SH-SY5Y (cell line): ENCODE results near the gene ACTA1.

Source experiments
- GATA2 ChIP-seq: IDR thresholded peaks from 2 replicates; pipeline ENCODE4 v1.6.1; 2011; ENCODE audit warnings: mild to moderate bottlenecking, low read depth, low read length
- GATA3 ChIP-seq: IDR thresholded peaks from 2 replicates; pipeline ENCODE4 v1.6.1; 2011; ENCODE audit warnings: low read depth, mild to moderate bottlenecking, low read length, moderate library complexity

Gene ACTA1

DNA sequence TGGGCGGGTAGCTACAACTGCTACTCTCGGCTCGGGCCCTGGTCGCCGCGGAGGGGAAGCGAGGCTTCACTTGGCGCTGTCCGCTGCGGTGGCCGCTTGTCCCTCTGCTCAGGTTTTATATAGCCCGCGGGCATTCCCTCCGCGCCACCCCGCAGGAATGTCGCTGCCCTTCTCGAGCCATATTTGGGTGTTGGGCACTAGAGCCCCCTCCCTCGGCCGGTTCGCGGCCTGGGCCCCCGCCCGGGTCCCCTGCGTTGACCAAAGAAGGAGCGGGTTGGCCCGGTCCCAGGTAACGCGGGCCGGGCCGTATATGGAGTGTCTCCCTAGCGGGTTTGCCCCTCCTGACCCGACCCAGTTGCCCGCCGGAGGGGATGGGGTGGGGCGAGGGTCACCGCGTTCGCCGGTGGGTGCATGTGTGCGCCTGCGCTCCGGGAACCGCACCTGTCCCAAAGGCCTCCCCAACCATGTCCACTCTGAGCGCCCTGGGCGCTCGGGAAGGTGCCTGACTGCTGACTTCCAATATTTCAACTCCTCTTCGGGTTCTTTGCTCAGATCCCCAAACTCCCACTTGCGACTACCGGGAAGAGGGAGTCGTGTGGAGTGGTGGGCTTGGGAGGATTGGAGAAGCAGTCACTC lies at the start of gene ACTA1:
ACTA1 (minus strand) TSS at position 90 of the 636 bp plus-strand sequence. CDS start 979 bp downstream, outside the sequence.
- TF ChIP-seq GATA2 (no peak), GATA3 (no peak)

DNA sequence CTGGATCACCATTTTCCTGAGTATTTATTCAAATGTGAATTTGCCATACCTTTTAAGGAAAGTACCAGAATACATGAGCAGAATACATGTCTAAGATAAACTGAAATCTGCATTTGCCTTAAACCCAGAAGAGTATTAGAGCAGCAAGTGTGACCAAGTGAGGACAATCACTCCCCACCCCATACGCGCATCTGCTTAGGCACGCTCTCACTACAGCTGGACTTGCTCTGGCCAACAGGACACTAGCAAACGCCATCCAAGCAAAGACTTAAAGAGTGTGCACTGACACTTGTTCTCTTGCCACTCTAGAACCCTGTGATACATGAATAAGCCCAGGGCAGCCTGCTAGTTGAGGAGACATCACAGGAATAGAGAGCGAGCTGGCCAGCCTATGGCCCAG lies 48.6 kb upstream of the ACTA1 start:
- no peak for TF ChIP-seq GATA2
- no peak for TF ChIP-seq GATA3

DNA sequence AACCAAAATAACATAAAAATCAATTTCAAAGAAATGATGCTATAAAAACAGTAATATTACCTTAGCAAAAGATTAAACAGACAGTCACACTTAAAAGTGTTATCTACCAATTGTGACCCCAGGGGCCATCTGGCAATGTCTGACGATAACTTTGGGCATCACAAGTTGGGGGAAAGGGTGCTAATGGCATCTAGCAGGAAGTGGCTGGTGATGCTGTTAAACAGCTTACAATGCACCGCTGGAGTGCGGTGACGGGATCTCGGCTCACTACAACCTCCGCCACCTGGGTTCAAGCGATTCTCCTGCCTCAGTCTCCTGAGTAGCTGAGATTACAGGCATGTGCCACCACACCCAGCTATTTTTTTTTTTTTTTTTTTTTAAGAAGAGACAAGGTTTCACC lies 46.6 kb upstream of the ACTA1 start:
- TF ChIP-seq GATA2 (no peak), GATA3 (no peak)

DNA sequence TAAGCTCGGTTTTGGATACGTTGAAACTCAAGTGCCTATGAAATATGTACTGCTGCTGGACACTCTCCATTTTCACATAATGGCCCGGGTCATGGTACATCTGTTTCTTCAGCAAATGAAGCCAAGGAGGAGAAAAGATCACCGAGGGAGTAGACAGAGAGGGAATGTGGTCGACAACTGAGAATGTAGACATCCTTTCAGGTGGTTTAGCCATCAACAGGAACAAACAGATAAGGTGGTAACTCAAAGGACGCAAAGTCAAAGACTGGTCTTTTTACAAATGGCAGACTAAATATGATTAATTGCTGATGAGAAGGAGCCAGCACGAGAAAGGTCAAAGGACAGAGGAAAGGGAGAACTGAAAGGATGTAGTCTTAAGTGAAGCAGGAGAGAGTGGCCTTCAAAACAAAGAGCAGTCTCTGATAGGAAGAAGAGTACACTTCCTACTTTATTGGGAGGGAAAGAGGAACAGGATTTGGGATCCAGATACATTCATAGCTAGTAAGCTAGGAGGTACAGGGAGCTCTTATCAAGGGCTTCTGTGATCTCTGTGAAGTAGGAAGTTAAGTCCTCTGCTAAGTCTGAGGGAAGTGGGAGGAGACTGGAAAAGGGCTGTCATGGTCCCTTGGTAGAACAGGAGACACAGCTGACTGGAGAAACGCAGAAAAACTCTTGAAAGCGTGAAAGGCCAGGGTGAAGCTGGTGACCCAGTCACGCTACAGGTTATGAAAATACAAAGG lies 45.9 kb upstream of the ACTA1 start:
- TF ChIP-seq GATA3 (no peak), GATA2 (no peak)

DNA sequence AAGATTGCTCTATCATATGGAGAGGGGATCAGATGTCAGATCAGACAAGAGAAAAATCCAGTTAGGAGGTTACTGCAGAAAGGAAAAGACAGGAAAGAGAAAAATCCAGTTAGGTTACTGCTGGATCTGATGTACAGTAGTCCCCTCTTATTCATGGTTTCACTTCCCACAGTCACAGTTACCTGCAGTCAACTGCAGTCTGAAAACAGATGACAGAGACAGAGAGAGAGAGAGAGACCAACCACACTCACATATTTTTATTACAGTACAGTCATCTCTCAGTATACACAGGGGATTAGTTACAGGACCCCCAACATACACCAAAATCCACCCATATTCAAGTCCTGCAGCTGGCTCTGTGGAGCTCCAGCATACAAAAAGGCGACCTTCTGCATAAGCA lies 45.0 kb upstream of the ACTA1 start:
- TF ChIP-seq GATA3 (no peak), GATA2 (no peak)

DNA sequence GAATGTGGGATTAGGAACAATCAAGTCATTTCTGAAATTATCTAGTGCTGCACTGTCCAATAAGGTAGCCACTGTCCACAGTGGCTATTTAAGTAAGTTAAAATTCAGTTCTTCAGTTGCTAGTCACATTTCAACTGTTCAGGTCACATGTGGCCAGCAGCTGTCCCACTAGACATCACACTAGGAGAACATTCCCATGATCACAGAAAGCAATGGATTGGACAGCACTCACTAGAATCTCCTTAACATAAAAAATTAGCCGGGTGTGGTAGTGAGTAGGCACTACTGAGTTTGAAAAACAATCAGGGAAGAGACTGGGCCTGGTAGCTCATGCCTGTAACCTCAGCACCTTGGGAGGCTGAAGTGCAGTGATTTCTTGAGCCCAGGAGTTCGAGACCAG lies 40.6 kb upstream of the ACTA1 start:
- TF ChIP-seq GATA2 = no peak

DNA sequence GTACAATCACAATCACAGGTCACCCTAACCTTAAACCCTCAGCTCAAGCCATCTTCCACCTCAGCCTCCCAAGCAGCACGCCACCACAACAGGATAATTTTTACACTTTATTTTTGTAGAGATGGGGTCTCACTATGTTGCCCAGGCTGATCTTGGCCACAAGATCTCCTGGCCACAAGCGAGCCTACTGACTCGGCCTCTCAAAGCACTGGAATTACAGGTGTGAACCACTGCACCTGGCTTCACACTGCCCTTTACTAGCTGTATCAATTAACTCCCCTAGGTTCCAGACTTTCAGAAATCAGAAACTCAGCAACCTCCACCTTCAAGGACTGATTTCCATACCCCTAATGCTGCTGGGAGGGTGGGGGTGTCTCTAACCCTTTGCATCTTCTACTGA lies 37.3 kb upstream of the ACTA1 start:
- no peak for TF ChIP-seq GATA2
- TF ChIP-seq GATA3 = no peak

DNA sequence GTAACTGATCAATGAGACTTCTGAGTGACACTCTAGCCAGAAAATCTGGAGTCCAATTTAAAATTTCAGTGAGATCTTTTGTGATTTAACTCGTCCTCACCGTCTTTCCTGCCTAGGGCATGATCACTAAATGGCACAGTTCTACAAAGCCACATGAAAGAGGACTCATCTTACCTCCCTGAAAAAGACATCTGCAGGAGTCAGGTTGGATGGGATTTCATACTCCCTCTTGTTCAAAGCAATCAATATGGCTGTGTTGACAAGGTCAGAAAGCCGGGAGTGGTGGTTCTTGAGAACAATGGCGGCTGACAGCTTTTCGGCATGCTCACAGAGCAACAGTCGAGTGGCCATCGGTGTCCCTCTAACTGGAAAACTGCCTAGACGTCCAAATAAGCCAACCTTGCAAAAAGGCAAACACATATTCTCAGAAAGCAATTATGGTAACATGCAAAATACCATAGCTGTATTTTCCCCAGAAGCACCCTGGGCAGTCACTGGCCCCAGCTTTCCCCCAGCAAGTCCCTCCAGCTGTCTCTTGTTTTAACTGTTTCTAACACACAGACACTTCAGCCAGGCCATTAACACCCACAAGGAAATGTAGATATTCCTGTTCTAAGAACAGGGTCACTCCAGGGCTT lies 36.6 kb upstream of the ACTA1 start:
- TF ChIP-seq GATA3 = no peak
- TF ChIP-seq GATA2 = no peak

DNA sequence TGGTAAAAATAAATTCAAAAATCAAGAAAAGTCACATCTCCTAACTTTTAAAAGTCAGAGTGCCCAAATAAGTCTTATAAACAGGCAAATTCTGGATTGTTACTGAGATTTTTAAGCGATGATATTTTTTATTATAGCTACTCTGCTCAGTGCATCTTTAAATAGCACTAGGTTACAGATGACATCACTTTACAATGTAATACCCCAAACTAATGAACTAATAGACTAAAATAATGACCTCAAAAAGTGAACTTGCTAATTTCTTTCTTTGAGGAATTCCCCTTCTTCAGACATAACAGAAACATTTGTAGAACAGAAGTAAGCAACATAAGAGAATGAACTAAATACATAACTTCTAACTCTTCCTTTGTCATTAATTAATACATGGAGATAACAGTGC lies 33.0 kb upstream of the ACTA1 start:
- TF ChIP-seq GATA2 (no peak), GATA3 (no peak)

DNA sequence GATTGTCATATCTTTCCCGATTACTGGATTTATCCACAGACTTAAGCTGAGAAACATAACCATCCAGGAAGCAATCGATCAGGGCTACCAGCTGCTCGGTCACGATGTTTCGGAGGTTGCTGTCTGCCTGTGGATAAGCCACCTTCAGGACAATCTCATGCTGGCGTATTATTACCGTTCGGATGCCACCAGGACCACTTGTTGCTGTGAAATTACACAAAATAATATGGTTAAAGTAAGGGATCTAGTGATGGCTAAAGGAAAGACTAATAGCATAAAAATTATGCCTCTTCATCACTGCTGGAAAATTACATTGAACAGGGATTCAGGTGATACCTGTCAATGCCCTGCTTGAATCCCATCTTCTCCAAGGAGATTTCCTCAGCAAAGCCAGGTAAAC lies 30.8 kb upstream of the ACTA1 start:
- TF ChIP-seq GATA3 (no peak), GATA2 (no peak)

DNA sequence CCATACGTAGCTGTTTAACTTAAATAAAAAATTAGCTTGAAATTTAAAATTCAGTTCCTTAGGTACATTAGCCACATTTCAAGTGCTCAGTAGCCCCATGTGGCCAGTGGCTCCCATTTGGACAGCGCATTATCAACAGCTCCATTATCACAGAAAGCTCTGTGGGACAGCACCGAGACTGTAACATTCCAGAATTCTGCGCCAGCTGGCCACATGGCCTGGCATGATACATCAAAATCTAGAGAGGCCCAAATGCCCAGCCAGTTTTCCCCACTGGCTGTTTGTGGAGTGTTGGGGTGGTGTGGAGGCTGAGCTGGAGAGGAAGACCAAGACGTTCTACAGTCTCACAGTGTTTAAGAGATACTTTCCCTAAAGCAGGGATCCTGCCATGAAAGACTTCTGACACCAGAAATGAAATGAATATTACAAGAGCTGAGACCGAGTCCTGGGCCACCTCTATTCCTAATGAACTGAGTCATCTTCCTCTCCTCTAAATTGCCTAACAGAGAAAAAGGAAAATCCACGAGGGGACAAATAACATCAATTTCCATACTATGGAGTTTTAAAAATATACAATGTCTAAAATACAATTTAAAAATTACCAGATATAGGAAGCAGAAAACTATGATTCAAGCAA lies 27.3 kb upstream of the ACTA1 start:
- no peak for TF ChIP-seq GATA2
- no peak for TF ChIP-seq GATA3

DNA sequence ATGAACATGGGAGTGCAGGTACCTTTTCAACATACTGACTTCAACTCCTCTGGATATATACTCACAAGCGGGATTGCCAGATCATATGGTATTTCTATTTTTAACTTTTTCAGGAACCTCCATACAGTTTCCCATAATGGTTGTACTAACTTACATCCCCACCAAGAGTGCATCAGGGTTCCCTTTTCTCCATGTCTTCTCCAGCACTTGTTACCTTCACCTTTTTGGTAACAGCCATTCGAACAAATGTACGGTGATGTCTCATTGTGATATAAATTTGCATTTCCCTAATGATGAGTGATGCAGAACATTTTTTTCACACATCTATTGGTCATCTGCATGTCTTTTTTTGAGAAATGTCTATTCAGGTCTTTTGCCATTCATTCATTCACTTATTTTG lies 25.9 kb upstream of the ACTA1 start:
- TF ChIP-seq GATA3 (no peak), GATA2 (no peak)

DNA sequence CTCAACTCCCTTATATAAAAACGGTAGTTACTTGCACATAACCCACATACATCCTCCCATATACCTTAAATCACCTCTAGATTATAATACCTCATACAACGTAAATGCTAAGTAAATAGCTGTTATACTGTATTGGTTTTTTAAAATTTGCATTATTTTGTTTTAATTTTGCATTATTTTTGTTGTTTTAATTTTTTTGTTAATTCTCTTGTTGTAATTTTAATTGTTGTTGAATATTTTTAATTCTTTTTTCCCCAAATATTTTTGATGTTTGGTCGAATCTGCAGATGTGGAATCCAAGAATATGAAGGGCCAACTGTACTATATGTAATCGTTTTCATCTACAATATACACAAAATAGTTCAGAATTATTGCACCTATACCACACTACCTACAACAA lies 23.5 kb upstream of the ACTA1 start:
- TF ChIP-seq GATA3 (no peak), GATA2 (no peak)

DNA sequence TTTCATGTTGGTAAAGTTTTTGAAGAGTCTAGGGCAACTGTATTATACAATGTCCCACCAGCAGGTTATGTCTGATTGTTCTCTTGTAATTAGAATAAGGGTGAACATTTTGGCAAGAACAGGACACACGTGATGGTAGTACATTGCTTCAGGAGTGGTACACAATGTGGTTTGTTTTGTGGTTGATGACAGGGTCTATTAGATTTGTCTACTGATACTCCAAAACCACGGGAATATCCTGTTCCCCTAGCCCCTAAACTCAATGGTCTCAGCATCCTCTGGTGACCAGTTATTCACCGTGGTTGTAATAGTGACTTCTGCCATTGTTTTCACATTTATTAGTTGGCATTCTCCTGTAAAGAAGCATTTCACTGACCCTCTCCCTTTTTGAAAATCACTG lies 22.1 kb upstream of the ACTA1 start:
- TF ChIP-seq GATA3 = no peak
- TF ChIP-seq GATA2 = no peak

DNA sequence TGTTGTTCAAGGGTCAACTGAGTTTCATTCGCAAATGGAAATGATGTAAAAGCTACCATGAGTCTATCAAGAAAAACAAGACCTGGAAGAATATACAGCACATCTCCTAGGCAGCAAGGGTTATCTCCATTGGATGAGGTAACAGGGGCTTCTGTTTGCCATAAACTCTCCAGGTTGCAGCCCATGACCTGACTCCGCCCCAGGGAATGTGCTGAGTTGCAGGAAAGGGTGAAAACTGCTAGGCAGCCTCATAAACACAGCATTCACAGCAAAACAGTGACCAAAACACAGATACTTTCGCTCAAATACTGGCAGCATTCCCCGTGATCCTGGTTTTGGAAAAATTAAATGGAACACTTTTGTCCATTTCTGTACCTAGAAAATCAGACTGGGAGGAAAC lies 20.2 kb upstream of the ACTA1 start:
- TF ChIP-seq GATA3 = no peak
- no peak for TF ChIP-seq GATA2
